Vagina (tissue), 2 donors: ENCODE results near the gene PPP2R2D. TPM values are rescaled to one million over a fixed set of nuclear protein-coding genes. Genes with fewer than 3 reads are reported as not detected.

ENCODE experiments used
- DNase-seq, 2 donors: peaks; one replicate each; pipeline ENCODE4 v3.0.0-alpha.2; 2017; ENCODE audit errors: extremely low spot score in 2 of 2
- H3K27ac ChIP-seq: fragments of 200-600 bp; sonication (generic); one replicate; pipeline ENCODE4 v1.5.1; 2019
- H3K27me3 ChIP-seq: fragments of 200-600 bp; sonication (generic); one replicate; pipeline ENCODE4 v1.5.1; 2019
- H3K36me3 ChIP-seq, 2 donors: fragments of 200-600 bp; sonication (generic); one replicate each; pipeline ENCODE4 v1.5.1; 2017 to 2019
- H3K4me1 ChIP-seq: fragments of 200-600 bp; sonication (generic); one replicate; pipeline ENCODE4 v1.5.1; 2019
- H3K4me3 ChIP-seq, 2 donors: fragments of 200-600 bp; sonication (generic); 1 replicate in 1 of 2; 2 replicates in 1 of 2; pipeline ENCODE4 v1.5.1; 2016 to 2019
- H3K9me3 ChIP-seq: fragments of 200-600 bp; sonication (generic); one replicate; pipeline ENCODE4 v1.5.1; 2019
- POLR2A ChIP-seq, 2 donors: fragments of 450-650 bp; IDR thresholded peaks; one replicate each; pipeline ENCODE4 v1.6.1; 2017; ENCODE audit warnings: antibody characterized with exemption in 2 of 2, mild to moderate bottlenecking in 2 of 2, moderate library complexity in 2 of 2
- POLR2AphosphoS5 ChIP-seq, 2 donors: sonication (generic); formaldehyde crosslinking; IDR thresholded peaks; one replicate each; pipeline ENCODE4 v1.9.0; 2017; ENCODE audit warnings: antibody characterized with exemption in 2 of 2, mild to moderate bottlenecking in 2 of 2, low read depth in 1 of 2; ENCODE audit not compliant: insufficient read depth in 1 of 2
- intact Hi-C: fragments of 100-400 bp; cut with DNase I; formaldehyde crosslinking; loops from one replicate; pipeline ENCODE4 v1.15.1; 2023
- total RNA-seq: library from RNA; depleted of rRNA; stranded (reverse); fragments of >200 nt; gene quantifications from one replicate; pipeline ENCODE4 v1.2.3, GENCODE V29; 2016
- TF ChIP-seq, protein P1 (sequence below), 3 experiments: fragments of 450-650 bp in 2 of 3; fragments of 200-600 bp in 1 of 3; sonication (generic) in 1 of 3; IDR thresholded peaks; one replicate each; pipeline ENCODE4 v1.5.1; 2017 to 2019; ENCODE audit warnings: antibody characterized with exemption in 3 of 3, mild to moderate bottlenecking in 2 of 3, moderate library complexity in 2 of 3

PPP2R2D gene
- total RNA-seq, 1 donor from 2014 or later = 49.4 TPM

GRCh38 chr10:131979336-131979735 lies 78.5 kb downstream of the PPP2R2D start:
- DNase-seq = no peak

DNA sequence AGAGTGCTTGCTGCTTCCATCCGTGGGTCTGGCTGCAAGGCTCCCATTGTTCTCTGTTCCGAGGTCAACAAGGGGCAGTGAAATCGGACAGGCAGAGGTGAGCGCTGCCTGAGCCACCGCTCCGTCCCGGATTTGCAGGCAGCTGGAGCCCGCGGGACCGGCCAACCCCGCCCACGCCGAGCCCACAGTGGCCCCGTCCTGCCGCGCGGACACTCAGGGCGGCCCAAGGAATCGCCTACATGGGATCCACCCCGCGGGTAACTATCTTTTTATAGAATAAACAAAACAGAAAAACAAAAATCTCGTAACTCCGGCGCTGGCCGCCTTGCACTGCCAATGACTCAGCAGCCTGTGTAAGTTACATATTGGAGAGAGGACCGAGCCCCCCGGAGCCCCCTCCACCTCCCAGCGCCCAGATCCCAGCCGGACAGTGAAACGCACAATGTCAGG lies 79.0 kb downstream of the PPP2R2D start:
- no peaks in the 10 kb centered on the region for H3K27me3 ChIP-seq
- TF ChIP-seq POLR2AphosphoS5 (IDR thresholded peaks at IDR 0.05; ENCODE audit: insufficient read depth in 1 of 2, low read depth in 1 of 2) (peak in 1 of 2 donors; percentile 21), POLR2A (IDR thresholded peaks at IDR 0.05) (no peak)
- no peaks in the 10 kb centered on the region for H3K9me3 ChIP-seq
- no peak for DNase-seq
- peaks cover 52% of the 10 kb centered on the region for H3K4me1 ChIP-seq
- peak overlapping the region; percentile 38 for H3K27ac ChIP-seq
- peak overlapping the region; percentile 42 to 87 for H3K4me3 ChIP-seq
- intact Hi-C loops = no loop called here
- H3K36me3 ChIP-seq = no peaks in the 10 kb centered on the region

More at GRCh38 chr10:131979336-131979735, 78.5 kb downstream of the PPP2R2D start:
- H3K4me1 ChIP-seq = peaks cover 52% of the 10 kb centered on the region
- peak overlapping the region; percentile 42 to 87 for H3K4me3 ChIP-seq
- H3K36me3 ChIP-seq = no peaks in the 10 kb centered on the region
- no peaks in the 10 kb centered on the region for H3K9me3 ChIP-seq
- H3K27me3 ChIP-seq = no peaks in the 10 kb centered on the region
- intact Hi-C loops = no loop called here
- TF ChIP-seq POLR2AphosphoS5 (IDR thresholded peaks at IDR 0.05; ENCODE audit: insufficient read depth in 1 of 2, low read depth in 1 of 2) = no peak
- TF ChIP-seq, protein P1, sequence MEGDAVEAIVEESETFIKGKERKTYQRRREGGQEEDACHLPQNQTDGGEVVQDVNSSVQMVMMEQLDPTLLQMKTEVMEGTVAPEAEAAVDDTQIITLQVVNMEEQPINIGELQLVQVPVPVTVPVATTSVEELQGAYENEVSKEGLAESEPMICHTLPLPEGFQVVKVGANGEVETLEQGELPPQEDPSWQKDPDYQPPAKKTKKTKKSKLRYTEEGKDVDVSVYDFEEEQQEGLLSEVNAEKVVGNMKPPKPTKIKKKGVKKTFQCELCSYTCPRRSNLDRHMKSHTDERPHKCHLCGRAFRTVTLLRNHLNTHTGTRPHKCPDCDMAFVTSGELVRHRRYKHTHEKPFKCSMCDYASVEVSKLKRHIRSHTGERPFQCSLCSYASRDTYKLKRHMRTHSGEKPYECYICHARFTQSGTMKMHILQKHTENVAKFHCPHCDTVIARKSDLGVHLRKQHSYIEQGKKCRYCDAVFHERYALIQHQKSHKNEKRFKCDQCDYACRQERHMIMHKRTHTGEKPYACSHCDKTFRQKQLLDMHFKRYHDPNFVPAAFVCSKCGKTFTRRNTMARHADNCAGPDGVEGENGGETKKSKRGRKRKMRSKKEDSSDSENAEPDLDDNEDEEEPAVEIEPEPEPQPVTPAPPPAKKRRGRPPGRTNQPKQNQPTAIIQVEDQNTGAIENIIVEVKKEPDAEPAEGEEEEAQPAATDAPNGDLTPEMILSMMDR (IDR thresholded peaks at IDR 0.05) = no peak
- no peak for TF ChIP-seq POLR2A (IDR thresholded peaks at IDR 0.05)
- H3K27ac ChIP-seq = peak overlapping the region; percentile 38

GRCh38 chr10:131980321-131980720 lies 79.5 kb downstream of the PPP2R2D start:
- peak overlapping the region; percentile 42 to 87 for H3K4me3 ChIP-seq
- H3K4me1 ChIP-seq = peaks cover 52% of the 10 kb centered on the region
- H3K9me3 ChIP-seq = no peaks in the 10 kb centered on the region
- TF ChIP-seq, protein P1 (IDR thresholded peaks at IDR 0.05) = no peak
- TF ChIP-seq POLR2A (IDR thresholded peaks at IDR 0.05) = no peak
- TF ChIP-seq POLR2AphosphoS5 (IDR thresholded peaks at IDR 0.05; ENCODE audit: insufficient read depth in 1 of 2, low read depth in 1 of 2) = no peak
- no peaks in the 10 kb centered on the region for H3K36me3 ChIP-seq
- no peak for DNase-seq
- H3K27me3 ChIP-seq = no peaks in the 10 kb centered on the region
- H3K27ac ChIP-seq = peak overlapping the region; percentile 79
- intact Hi-C loops = no loop called here

- no peak for DNase-seq
- H3K9me3 ChIP-seq = no peaks in the 10 kb centered on the region
- H3K4me1 ChIP-seq = peaks cover 52% of the 10 kb centered on the region
- peak overlapping the region; percentile 79 for H3K27ac ChIP-seq
- no peaks in the 10 kb centered on the region for H3K36me3 ChIP-seq
- peak overlapping the region; percentile 87 to 97 for H3K4me3 ChIP-seq
- TF ChIP-seq, protein P1 (IDR thresholded peaks at IDR 0.05) = no peak
- TF ChIP-seq POLR2AphosphoS5 (IDR thresholded peaks at IDR 0.05; ENCODE audit: insufficient read depth in 1 of 2, low read depth in 1 of 2) (no peak), POLR2A (IDR thresholded peaks at IDR 0.05) (no peak)
- intact Hi-C loops = no loop called here
- no peaks in the 10 kb centered on the region for H3K27me3 ChIP-seq
These were observed 80.1 kb downstream of the PPP2R2D start for GRCh38 chr10:131980761-131981428.

DNA sequence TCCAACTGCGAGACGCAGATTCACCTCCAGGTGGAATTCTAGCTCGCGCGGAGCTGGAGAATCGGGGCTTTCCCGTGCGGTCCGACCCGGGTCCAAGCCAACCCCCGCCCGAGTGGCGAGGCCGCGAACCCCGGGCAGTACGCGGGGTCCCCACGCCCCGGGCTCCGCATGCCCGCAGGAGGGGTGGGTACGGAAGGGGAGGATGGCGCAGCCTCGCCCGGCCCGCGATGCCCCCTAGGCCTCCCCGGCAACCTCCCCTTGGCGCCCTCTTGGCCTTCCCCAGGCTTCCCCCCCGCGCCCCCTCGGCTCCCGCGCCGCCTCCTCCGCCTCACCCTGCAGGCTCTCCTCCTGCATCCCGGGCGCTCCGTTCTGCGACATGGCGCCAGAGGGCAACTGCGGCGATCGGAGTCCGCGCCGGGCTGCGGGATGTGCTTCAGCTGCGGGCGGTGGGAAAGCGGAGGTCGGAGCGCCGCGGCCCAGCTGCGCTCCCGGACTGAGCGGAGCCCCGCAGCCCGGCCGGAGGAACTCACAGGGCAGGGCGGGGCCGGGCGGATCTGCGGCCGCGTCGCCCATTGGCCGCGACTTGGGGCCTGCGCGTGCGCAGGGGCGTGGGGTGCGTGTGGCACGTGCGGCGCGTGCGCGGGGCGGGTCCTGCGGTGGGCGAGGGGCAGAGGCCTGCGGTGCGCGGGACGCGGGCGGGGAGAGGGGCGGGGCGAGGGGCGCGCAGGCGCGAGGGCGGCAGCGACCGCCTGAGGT lies 80.8 kb downstream of the PPP2R2D start, which contains the start of gene BNIP3:
BNIP3 (minus strand) TSS at position 495 of the 756 bp plus-strand sequence; CDS start at position 378, 117 bp downstream.
- no peaks in the 10 kb centered on the region for H3K36me3 ChIP-seq
- peak within 1 kb of the TSS; percentile 85 for H3K27ac ChIP-seq
- no peaks in the 10 kb centered on the region for H3K9me3 ChIP-seq
- no peak for DNase-seq
- intact Hi-C loops = no loop called here
- peak within 1 kb of the TSS; percentile 87 to 97 for H3K4me3 ChIP-seq
- H3K4me1 ChIP-seq = peaks cover 52% of the 10 kb centered on the region
- no peaks in the 10 kb centered on the region for H3K27me3 ChIP-seq
- TF ChIP-seq, protein P1 (IDR thresholded peaks at IDR 0.05) = no peak
- peak in 1 of 2 donors; percentile 86 for TF ChIP-seq POLR2A (IDR thresholded peaks at IDR 0.05)
- peak in 1 of 2 donors; percentile 92 for TF ChIP-seq POLR2AphosphoS5 (IDR thresholded peaks at IDR 0.05; ENCODE audit: insufficient read depth in 1 of 2, low read depth in 1 of 2)
